Calu3 (cell line): ENCODE measurements around the gene SLC30A10. TPM values are rescaled to one million over a fixed set of nuclear protein-coding genes. Genes with fewer than 3 reads are reported as not detected.

Source experiments
- BruUV-seq: library from RNA; stranded (reverse); fragments of 400-500 nt; replicated peaks from 2 replicates; lab custom pipeline; 2021; lab: Mats Ljungman, UMichigan
- CTCF ChIA-PET: fragments of 300-600 bp; sonication (Branson Sonifier 250); formaldehyde crosslinking; loops from one replicate; lab custom pipeline; 2022; ENCODE audit warnings: antibody characterized with exemption; lab: Charles Lee
- DNase-seq: peaks from one replicate; pipeline ENCODE4 v3.0.0; 2022
- H3K27ac Mint-ChIP-seq: one replicate; pipeline ENCODE4 v1.8.0; 2022; ENCODE audit warnings: mixed read lengths; ENCODE audit not compliant: unreplicated experiment
- H3K27me3 Mint-ChIP-seq: one replicate; pipeline ENCODE4 v1.8.0; 2022; ENCODE audit warnings: mixed read lengths; ENCODE audit not compliant: unreplicated experiment
- H3K36me3 Mint-ChIP-seq: one replicate; pipeline ENCODE4 v1.8.0; 2022; ENCODE audit warnings: mild to moderate bottlenecking, moderate library complexity, mixed read lengths; ENCODE audit not compliant: insufficient read depth, unreplicated experiment
- H3K4me1 Mint-ChIP-seq: one replicate; pipeline ENCODE4 v1.8.0; 2022; ENCODE audit warnings: mild to moderate bottlenecking, low read depth, mixed read lengths; ENCODE audit not compliant: unreplicated experiment
- H3K4me3 Mint-ChIP-seq: one replicate; pipeline ENCODE4 v1.8.0; 2022; ENCODE audit warnings: mild to moderate bottlenecking, low read depth, moderate library complexity, mixed read lengths; ENCODE audit not compliant: unreplicated experiment
- H3K9me3 Mint-ChIP-seq: one replicate; pipeline ENCODE4 v1.8.0; 2022; ENCODE audit warnings: low read depth, mixed read lengths; ENCODE audit not compliant: unreplicated experiment
- intact Hi-C: fragments of 100-400 bp; cut with micrococcal nuclease; formaldehyde crosslinking; loops from one replicate; pipeline ENCODE4 v1.10.0; 2022; ENCODE audit not compliant: unreplicated experiment
- total RNA-seq: library from RNA; stranded (reverse); gene quantifications from 2 replicates; pipeline ENCODE4 v1.2.3, GENCODE V29; 2022
- TF ChIP-seq, protein P1 (sequence below): fragments of 200-600 bp; IDR thresholded peaks from one replicate; pipeline ENCODE4 v1.8.0; 2022; ENCODE audit warnings: antibody characterized with exemption; ENCODE audit not compliant: unreplicated experiment

The SLC30A10 gene
- total RNA-seq, 1 experiment from 2014 or later: not detected

DNA sequence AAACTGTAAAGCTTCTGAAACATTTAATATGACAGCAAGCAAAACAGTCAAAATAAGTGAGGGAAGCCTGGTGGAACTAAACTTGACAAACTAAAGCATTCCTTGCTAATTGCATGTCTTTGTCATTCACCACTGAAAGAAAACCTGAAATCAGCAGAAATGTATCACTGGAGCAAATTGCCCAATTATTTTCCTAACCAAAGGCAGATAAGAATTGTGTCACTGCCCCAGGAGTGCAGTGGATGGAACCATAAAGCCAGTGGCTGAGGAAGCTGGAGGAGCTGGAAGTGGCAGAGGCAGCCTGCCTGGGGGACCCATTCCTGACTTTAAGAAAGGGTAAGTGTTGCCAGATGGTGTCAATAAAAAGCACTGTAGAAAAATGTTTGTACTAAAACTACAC lies 2.7 kb upstream of the SLC30A10 start:
- H3K4me1 Mint-ChIP-seq: peaks cover 16% of the 10 kb centered on the region
- H3K27me3 Mint-ChIP-seq: peaks cover 25% of the 10 kb centered on the region
- TF ChIP-seq, protein P1, sequence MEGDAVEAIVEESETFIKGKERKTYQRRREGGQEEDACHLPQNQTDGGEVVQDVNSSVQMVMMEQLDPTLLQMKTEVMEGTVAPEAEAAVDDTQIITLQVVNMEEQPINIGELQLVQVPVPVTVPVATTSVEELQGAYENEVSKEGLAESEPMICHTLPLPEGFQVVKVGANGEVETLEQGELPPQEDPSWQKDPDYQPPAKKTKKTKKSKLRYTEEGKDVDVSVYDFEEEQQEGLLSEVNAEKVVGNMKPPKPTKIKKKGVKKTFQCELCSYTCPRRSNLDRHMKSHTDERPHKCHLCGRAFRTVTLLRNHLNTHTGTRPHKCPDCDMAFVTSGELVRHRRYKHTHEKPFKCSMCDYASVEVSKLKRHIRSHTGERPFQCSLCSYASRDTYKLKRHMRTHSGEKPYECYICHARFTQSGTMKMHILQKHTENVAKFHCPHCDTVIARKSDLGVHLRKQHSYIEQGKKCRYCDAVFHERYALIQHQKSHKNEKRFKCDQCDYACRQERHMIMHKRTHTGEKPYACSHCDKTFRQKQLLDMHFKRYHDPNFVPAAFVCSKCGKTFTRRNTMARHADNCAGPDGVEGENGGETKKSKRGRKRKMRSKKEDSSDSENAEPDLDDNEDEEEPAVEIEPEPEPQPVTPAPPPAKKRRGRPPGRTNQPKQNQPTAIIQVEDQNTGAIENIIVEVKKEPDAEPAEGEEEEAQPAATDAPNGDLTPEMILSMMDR: no peak
- H3K9me3 Mint-ChIP-seq: no peaks in the 10 kb centered on the region
- DNase-seq: no peak
- CTCF ChIA-PET: interaction anchor here (1.1 kb wide), 1 partner anchor 10 kb away, joined by 3 read pairs; no protein-coding TSS in a partner anchor
- H3K27ac Mint-ChIP-seq: no peak overlapping the region
- H3K4me3 Mint-ChIP-seq: no peak overlapping the region
- no TSS peak for BruUV-seq
- intact Hi-C loops: no loop called here
- peaks cover 18% of the 10 kb centered on the region for H3K36me3 Mint-ChIP-seq

DNA sequence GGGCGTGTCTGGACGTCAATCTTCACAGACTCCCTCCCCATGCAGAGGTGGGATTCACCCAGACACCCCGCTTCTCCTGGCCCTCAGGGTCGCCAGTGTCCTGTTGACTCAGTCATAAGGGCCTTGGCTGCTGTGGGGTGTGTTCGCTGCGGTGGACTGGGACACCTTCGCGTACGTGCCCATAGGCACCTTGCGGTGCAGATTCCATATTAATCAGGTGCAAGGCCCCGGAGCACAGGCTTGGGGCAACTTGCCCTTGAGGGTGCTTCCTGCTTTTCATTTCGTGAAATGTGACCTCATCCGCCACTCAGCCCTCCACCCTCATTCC lies 398 bp upstream of the SLC30A10 start:
- H3K27me3 Mint-ChIP-seq: peaks cover 25% of the 10 kb centered on the region
- peak overlapping the region; percentile 91 for H3K4me3 Mint-ChIP-seq
- H3K27ac Mint-ChIP-seq: no peak overlapping the region
- TF ChIP-seq, protein P1: no peak
- no TSS peak for BruUV-seq
- peaks cover 18% of the 10 kb centered on the region for H3K36me3 Mint-ChIP-seq
- intact Hi-C loops: no loop called here
- DNase-seq: no peak
- peaks cover 16% of the 10 kb centered on the region for H3K4me1 Mint-ChIP-seq
- CTCF ChIA-PET: no interaction called here
- H3K9me3 Mint-ChIP-seq: no peaks in the 10 kb centered on the region

DNA sequence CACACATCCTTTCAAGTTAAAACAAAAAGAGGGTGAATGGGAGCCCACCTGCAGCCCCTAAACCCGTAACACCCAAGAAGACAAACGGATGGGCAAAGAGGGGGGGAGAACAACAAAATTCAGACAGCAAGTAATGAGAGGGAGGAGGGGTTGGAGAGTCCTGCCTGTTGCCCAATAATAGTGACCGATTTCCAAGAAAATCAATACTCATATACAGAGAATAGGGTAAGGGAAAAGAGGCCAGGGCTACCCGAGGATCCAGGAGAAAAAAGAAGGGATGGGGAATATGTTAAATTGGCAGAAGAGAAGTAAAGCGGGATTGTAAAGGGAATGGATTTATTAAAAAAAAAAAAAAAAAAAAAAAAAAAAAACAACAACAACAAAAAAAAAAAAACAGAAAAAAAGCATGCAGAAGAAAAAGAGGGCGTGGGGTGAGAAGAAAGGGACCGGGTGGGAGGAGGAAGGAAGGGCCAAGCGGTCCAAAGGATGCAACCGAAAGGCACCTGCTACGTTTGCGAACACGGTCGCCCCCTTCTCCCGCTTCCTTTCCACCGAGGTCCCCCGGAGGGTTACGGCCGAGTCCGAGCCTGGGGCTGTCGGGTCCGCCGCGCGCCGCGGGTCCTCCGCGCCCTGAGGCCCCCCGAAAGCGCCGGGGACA lies 930 bp downstream of the SLC30A10 start:
- Mint-ChIP-seq H3K4me3 (peak overlapping the region; percentile 91), H3K27ac (peak overlapping the region; percentile 28), H3K4me1 (peaks cover 16% of the 10 kb centered on the region), H3K9me3 (no peaks in the 10 kb centered on the region), H3K27me3 (peaks cover 25% of the 10 kb centered on the region), H3K36me3 (peaks cover 18% of the 10 kb centered on the region)
- no peak for DNase-seq
- TF ChIP-seq, protein P1: no peak
- intact Hi-C loops: no loop called here
- CTCF ChIA-PET: interaction anchor here (0.6 to 1.5 kb wide), 5 partner anchors 10 to 262 kb away, joined by 3 to 4 read pairs (median 3); no protein-coding TSS in a partner anchor
- BruUV-seq: no TSS peak

DNA sequence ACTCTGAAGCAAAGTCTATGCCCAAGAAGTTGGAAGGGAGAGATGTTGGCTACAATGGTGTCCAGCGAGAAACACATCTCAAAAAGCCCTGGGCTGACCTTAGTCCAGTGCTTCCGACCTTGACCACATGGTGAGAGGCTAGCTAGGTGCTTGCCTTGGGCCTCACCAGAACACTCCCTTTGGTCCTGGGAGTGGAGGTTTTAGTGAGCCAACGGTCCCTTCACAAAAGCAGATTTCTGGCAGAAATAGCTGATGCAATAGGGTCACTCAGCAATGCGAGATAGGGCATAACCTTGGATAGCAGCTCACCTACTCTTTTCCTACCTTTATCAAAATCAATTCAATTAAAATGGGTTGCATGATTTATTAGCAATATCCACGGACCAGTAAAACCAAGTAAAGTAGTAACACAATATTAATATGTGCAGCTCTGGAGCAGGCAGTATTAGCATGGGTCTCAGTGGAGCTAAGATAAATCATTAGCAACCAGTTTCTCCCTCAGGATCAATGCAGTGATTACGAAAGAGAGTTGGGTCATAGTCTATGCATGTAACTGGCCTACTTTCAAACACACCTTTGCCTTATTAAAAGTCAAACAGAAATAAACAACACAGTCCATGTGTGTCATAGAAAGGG lies 1.9 kb downstream of the SLC30A10 start:
- H3K27ac Mint-ChIP-seq: peak overlapping the region; percentile 31
- TF ChIP-seq, protein P1: no peak
- H3K4me3 Mint-ChIP-seq: peak overlapping the region; percentile 91
- peaks cover 18% of the 10 kb centered on the region for H3K36me3 Mint-ChIP-seq
- no peaks in the 10 kb centered on the region for H3K9me3 Mint-ChIP-seq
- H3K27me3 Mint-ChIP-seq: peaks cover 25% of the 10 kb centered on the region
- peaks cover 16% of the 10 kb centered on the region for H3K4me1 Mint-ChIP-seq
- DNase-seq: peak; percentile 17
- BruUV-seq: no TSS peak
- CTCF ChIA-PET: interaction anchor here (0.6 to 1.5 kb wide), 5 partner anchors 9 to 263 kb away, joined by 3 to 4 read pairs (median 3); no protein-coding TSS in a partner anchor
- intact Hi-C loops: no loop called here
